OCI-LY7 (cell line): ENCODE results near the gene LY6G6C. TPM values are rescaled to one million over a fixed set of nuclear protein-coding genes. Genes with fewer than 3 reads are reported as not detected.
A peak's percentile ranks its signal among the peaks of the same experiment; 100 is the strongest.

Experiments
- BruUV-seq: library from RNA; stranded (reverse); fragments of 400-500 nt; replicated peaks from 2 replicates; lab custom pipeline; 2021; lab: Mats Ljungman, UMichigan
- CTCF ChIA-PET: fragments of 300-600 bp; sonication (Branson Sonifier 250); formaldehyde crosslinking; loops from one replicate; lab custom pipeline; 2022; ENCODE audit warnings: antibody characterized with exemption; ENCODE audit not compliant: unreplicated experiment; lab: Charles Lee
- POLR2A ChIA-PET: fragments of 300-600 bp; sonication (Branson Sonifier 250); formaldehyde crosslinking; loops from one replicate; lab custom pipeline; 2022; ENCODE audit warnings: antibody characterized with exemption; lab: Charles Lee
- DNase-seq: peaks from one replicate; pipeline ENCODE4 v3.0.0-alpha.2; 2015; ENCODE audit warnings: low spot score
- H2AFZ ChIP-seq: fragments of 200-600 bp; sonication (generic), shearing (Covaris generic); 2 replicates; pipeline ENCODE4 v1.6.1; 2014; ENCODE audit warnings: mild to moderate bottlenecking, antibody characterized with exemption, low read length, moderate library complexity
- H3K27ac ChIP-seq: fragments of 200-600 bp; sonication (generic); 2 replicates; pipeline ENCODE4 v1.5.1; 2014; ENCODE audit warnings: mixed run types, low read depth, mild to moderate bottlenecking, moderate library complexity, low read length, inconsistent platforms; ENCODE audit not compliant: poor library complexity, severe bottlenecking
- H3K36me3 ChIP-seq: fragments of 200-600 bp; sonication (generic); 2 replicates; pipeline ENCODE4 v1.6.1; 2014; ENCODE audit warnings: mild to moderate bottlenecking, antibody characterized with exemption, low read length, moderate library complexity, mixed read lengths; ENCODE audit not compliant: insufficient read depth
- H3K4me1 ChIP-seq: fragments of 200-600 bp; sonication (generic); 2 replicates; pipeline ENCODE4 v1.5.1; 2014; ENCODE audit warnings: mild to moderate bottlenecking, low read length; ENCODE audit not compliant: insufficient read depth, poor library complexity, severe bottlenecking
- H3K4me2 ChIP-seq: fragments of 200-600 bp; sonication (generic); 2 replicates; pipeline ENCODE4 v1.6.1; 2014; ENCODE audit warnings: mild to moderate bottlenecking, low read length
- H3K4me3 ChIP-seq: fragments of 200-600 bp; sonication (generic); 2 replicates; pipeline ENCODE4 v1.5.1; 2014; ENCODE audit warnings: mild to moderate bottlenecking, low read depth, low read length; ENCODE audit not compliant: poor library complexity, severe bottlenecking
- H3K79me2 ChIP-seq: fragments of 200-600 bp; sonication (generic); 2 replicates; pipeline ENCODE4 v1.6.1; 2016; ENCODE audit warnings: low read depth, mild to moderate bottlenecking, low read length, moderate library complexity, mixed read lengths; ENCODE audit not compliant: insufficient read depth
- H3K9me2 ChIP-seq: fragments of 200-600 bp; sonication (generic); 2 replicates; pipeline ENCODE4 v1.6.1; 2016; ENCODE audit warnings: mild to moderate bottlenecking, low read length, mixed read lengths; ENCODE audit not compliant: insufficient read depth
- H3K9me3 ChIP-seq: fragments of 200-600 bp; sonication (generic); 2 replicates; pipeline ENCODE4 v1.6.1; 2014; ENCODE audit warnings: mild to moderate bottlenecking, mixed run types, low read length, mixed read lengths
- H4K20me1 ChIP-seq: fragments of 200-600 bp; sonication (generic); 2 replicates; pipeline ENCODE4 v1.6.1; 2014; ENCODE audit warnings: mild to moderate bottlenecking, antibody characterized with exemption, low read length, moderate library complexity, mixed read lengths; ENCODE audit not compliant: insufficient read depth
- CTCF ChIP-seq: fragments of 200-600 bp; sonication (generic); conservative IDR thresholded peaks from 2 replicates; pipeline ENCODE4 v1.5.1; 2014; ENCODE audit warnings: mild to moderate bottlenecking, antibody characterized with exemption, low read length, moderate library complexity, mixed read lengths
- EZH2phosphoT487 ChIP-seq: fragments of 200-600 bp; sonication (generic); IDR thresholded peaks from 2 replicates; pipeline ENCODE4 v1.6.1; 2018; ENCODE audit warnings: low read depth, borderline replicate concordance, mild to moderate bottlenecking, mixed run types, antibody characterized with exemption, low read length, moderate library complexity, mixed read lengths
- intact Hi-C: fragments of 100-400 bp; cut with micrococcal nuclease; formaldehyde crosslinking; loops from one replicate; pipeline ENCODE4 v1.10.0; 2022; ENCODE audit not compliant: unreplicated experiment
- total RNA-seq, 2 experiments: library from RNA; depleted of rRNA in 1 of 2; stranded (reverse); fragments of >200 nt in 1 of 2; shearing (Covaris generic) in 1 of 2; gene quantifications; 2 replicates each; pipeline ENCODE4 v1.2.3, GENCODE V29; 2014 to 2022

LY6G6C gene
- total RNA-seq, 2 experiments from 2014 or later: not detected

- Histone ChIP-seq H3K36me3 (peaks cover 35% of the 10 kb centered on the region), H3K27ac (peak overlapping the region; percentile 93), H3K4me2 (peak overlapping the region; percentile 76), H3K4me1 (peaks cover 61% of the 10 kb centered on the region), H4K20me1 (0 out of 2 replicates have a peak, but pooled peaks cover 8% of the 10 kb centered on the region), H3K79me2 (peaks cover 47% of the 10 kb centered on the region), H3K9me3 (no peaks in the 10 kb centered on the region), H3K9me2 (no peaks in the 10 kb centered on the region), H3K4me3 (peak overlapping the region; percentile 55), H2AFZ (no peak overlapping the region)
- DNase-seq: no peak
- CTCF ChIA-PET: no interaction called here
- intact Hi-C loops: no loop called here
- BruUV-seq: no TSS peak
- TF ChIP-seq CTCF: no peak
- TF ChIP-seq EZH2phosphoT487: no peak
- POLR2A ChIA-PET: interaction anchor here (0.7 to 7.1 kb wide), 14 partner anchors 10 to 186 kb away, joined by 3 to 43 read pairs (median 4); partner anchors contain the start of genes ABHD16A, BAG6, LSM2 and NEU1
Measured at GRCh38 chr6:31737315-31737990, 15.9 kb upstream of the LY6G6C start.

GRCh38 chr6:31736768-31737314 is 15.3 kb upstream of the LY6G6C start:
- no TSS peak for BruUV-seq
- Histone ChIP-seq H3K36me3 (peaks cover 35% of the 10 kb centered on the region), H3K9me2 (no peaks in the 10 kb centered on the region), H3K4me1 (peaks cover 60% of the 10 kb centered on the region), H3K4me2 (peak overlapping the region; percentile 76), H3K27ac (peak overlapping the region; percentile 93), H3K79me2 (peaks cover 47% of the 10 kb centered on the region), H3K9me3 (no peaks in the 10 kb centered on the region), H2AFZ (peak overlapping the region; percentile 20; the same call in 1 of the 2 replicates), H4K20me1 (0 out of 2 replicates have a peak, but pooled peaks cover 8% of the 10 kb centered on the region), H3K4me3 (peak overlapping the region; percentile 78)
- TF ChIP-seq EZH2phosphoT487 (no peak), CTCF (no peak)
- intact Hi-C loops: no loop called here
- ChIA-PET POLR2A (interaction anchor here (0.9 to 7.1 kb wide), 10 partner anchors 9 to 195 kb away, joined by 3 to 43 read pairs (median 4); partner anchors contain the start of genes ABHD16A, DDX39B, HSPA1B and LSM2), CTCF (no interaction called here)
- no peak for DNase-seq
